DND-41 (cell line): ENCODE measurements around the gene CNTNAP5.

Source experiments
- ATAC-seq: fragments of 200-7000 bp; cut with Tn5 transposase; 3 replicates; pipeline ENCODE4 v1.9.1; 2021; ENCODE audit warnings: low read depth; ENCODE audit not compliant: insufficient read depth
- DNase-seq: peaks from one replicate; pipeline ENCODE4 v3.0.0-alpha.2; 2020
- H2AFZ ChIP-seq: 2 replicates; pipeline ENCODE4 v1.6.0; 2012; ENCODE audit warnings: low read depth, low read length
- H3K27ac ChIP-seq: 2 replicates; pipeline ENCODE4 v1.5.1; 2012; ENCODE audit warnings: low read length, inconsistent platforms
- H3K27me3 ChIP-seq: fragments of 200-600 bp; sonication (generic); 2 replicates; pipeline ENCODE4 v1.6.0; 2012; ENCODE audit warnings: low read length, mild to moderate bottlenecking, inconsistent platforms; ENCODE audit not compliant: insufficient read depth, poor library complexity
- H3K36me3 ChIP-seq: 2 replicates; pipeline ENCODE4 v1.5.1; 2012; ENCODE audit warnings: low read length, inconsistent platforms; ENCODE audit not compliant: insufficient read depth
- H3K4me1 ChIP-seq: 2 replicates; pipeline ENCODE4 v1.5.1; 2012; ENCODE audit warnings: mild to moderate bottlenecking, low read length; ENCODE audit not compliant: insufficient read depth
- H3K4me2 ChIP-seq: 2 replicates; pipeline ENCODE4 v1.6.0; 2012; ENCODE audit warnings: mild to moderate bottlenecking, moderate library complexity, low read length, inconsistent platforms; ENCODE audit not compliant: insufficient read depth
- H3K4me3 ChIP-seq, 2 experiments: fragments of 200-600 bp in 1 of 2; shearing (Covaris generic) in 1 of 2; 2 replicates each; pipeline ENCODE4 v1.5.1; 2012 to 2016; ENCODE audit warnings: inconsistent platforms in 2 of 2, low read length in 2 of 2, mild to moderate bottlenecking in 2 of 2, low read depth in 1 of 2, moderate library complexity in 1 of 2
- H3K79me2 ChIP-seq: 2 replicates; pipeline ENCODE4 v1.6.0; 2012; ENCODE audit warnings: low read length, inconsistent platforms; ENCODE audit not compliant: insufficient read depth
- H3K9ac ChIP-seq: 2 replicates; pipeline ENCODE4 v1.6.0; 2012; ENCODE audit warnings: low read depth, mild to moderate bottlenecking, inconsistent platforms, low read length, moderate library complexity
- H3K9me3 ChIP-seq: 2 replicates; pipeline ENCODE4 v1.5.1; 2012; ENCODE audit warnings: low read length, moderate library complexity, mild to moderate bottlenecking, inconsistent platforms; ENCODE audit not compliant: insufficient read depth, severe bottlenecking
- H4K20me1 ChIP-seq: 2 replicates; pipeline ENCODE4 v1.6.0; 2012; ENCODE audit warnings: low read length; ENCODE audit not compliant: insufficient read depth
- CTCF ChIP-seq: IDR thresholded peaks from 2 replicates; pipeline ENCODE4 v1.5.1; 2012; ENCODE audit warnings: borderline replicate concordance, low read length, moderate library complexity, mild to moderate bottlenecking; ENCODE audit not compliant: poor library complexity, severe bottlenecking; ENCODE audit errors: extremely low read depth
- EZH2 ChIP-seq: IDR thresholded peaks from 3 replicates; pipeline ENCODE4 v1.6.1; 2012; ENCODE audit warnings: borderline replicate concordance, low read depth, mild to moderate bottlenecking, moderate library complexity, low read length, inconsistent platforms; ENCODE audit not compliant: severe bottlenecking

Gene CNTNAP5

GRCh38 chr2:124369181-124369580 lies 344.1 kb downstream of the CNTNAP5 start:
- Histone ChIP-seq H3K4me3 (no peak overlapping the region), H3K9ac (no peak overlapping the region)

GRCh38 chr2:124380221-124380749 lies 355.2 kb downstream of the CNTNAP5 start:
- Histone ChIP-seq H4K20me1 (no peaks in the 10 kb centered on the region), H3K79me2 (no peaks in the 10 kb centered on the region), H3K9ac (no peak overlapping the region), H3K4me2 (no peak overlapping the region), H3K27me3 (no peaks in the 10 kb centered on the region), H3K27ac (no peak overlapping the region), H3K36me3 (no peaks in the 10 kb centered on the region), H3K9me3 (no peaks in the 10 kb centered on the region), H3K4me1 (no peaks in the 10 kb centered on the region), H2AFZ (no peak overlapping the region), H3K4me3 (no peak overlapping the region)
- ATAC-seq (no peak), DNase-seq (no peak)
- no peak for TF ChIP-seq CTCF

More at GRCh38 chr2:124369181-124369580, 344.1 kb downstream of the CNTNAP5 start:
- Histone ChIP-seq H4K20me1 (no peaks in the 10 kb centered on the region), H3K27me3 (no peaks in the 10 kb centered on the region), H3K4me2 (no peak overlapping the region), H3K27ac (no peak overlapping the region), H3K36me3 (no peaks in the 10 kb centered on the region), H2AFZ (no peak overlapping the region), H3K9me3 (no peaks in the 10 kb centered on the region), H3K79me2 (no peaks in the 10 kb centered on the region), H3K4me1 (no peaks in the 10 kb centered on the region)
- TF ChIP-seq CTCF (no peak), EZH2 (no peak)
- ATAC-seq (no peak), DNase-seq (no peak)

GRCh38 chr2:124382067-124382618 lies 357.1 kb downstream of the CNTNAP5 start:
- Histone ChIP-seq H3K4me1 (no peaks in the 10 kb centered on the region), H3K79me2 (no peaks in the 10 kb centered on the region), H3K4me2 (no peak overlapping the region), H3K9me3 (no peaks in the 10 kb centered on the region), H3K27ac (no peak overlapping the region), H4K20me1 (no peaks in the 10 kb centered on the region), H3K27me3 (no peaks in the 10 kb centered on the region), H3K9ac (no peak overlapping the region), H3K4me3 (no peak overlapping the region), H2AFZ (no peak overlapping the region), H3K36me3 (no peaks in the 10 kb centered on the region)
- DNase-seq: no peak
- no peak for TF ChIP-seq CTCF
- no peak for TF ChIP-seq EZH2
- ATAC-seq: no peak
